ENCODE measurements around the gene ENPP7.

The ENPP7 gene

DNA sequence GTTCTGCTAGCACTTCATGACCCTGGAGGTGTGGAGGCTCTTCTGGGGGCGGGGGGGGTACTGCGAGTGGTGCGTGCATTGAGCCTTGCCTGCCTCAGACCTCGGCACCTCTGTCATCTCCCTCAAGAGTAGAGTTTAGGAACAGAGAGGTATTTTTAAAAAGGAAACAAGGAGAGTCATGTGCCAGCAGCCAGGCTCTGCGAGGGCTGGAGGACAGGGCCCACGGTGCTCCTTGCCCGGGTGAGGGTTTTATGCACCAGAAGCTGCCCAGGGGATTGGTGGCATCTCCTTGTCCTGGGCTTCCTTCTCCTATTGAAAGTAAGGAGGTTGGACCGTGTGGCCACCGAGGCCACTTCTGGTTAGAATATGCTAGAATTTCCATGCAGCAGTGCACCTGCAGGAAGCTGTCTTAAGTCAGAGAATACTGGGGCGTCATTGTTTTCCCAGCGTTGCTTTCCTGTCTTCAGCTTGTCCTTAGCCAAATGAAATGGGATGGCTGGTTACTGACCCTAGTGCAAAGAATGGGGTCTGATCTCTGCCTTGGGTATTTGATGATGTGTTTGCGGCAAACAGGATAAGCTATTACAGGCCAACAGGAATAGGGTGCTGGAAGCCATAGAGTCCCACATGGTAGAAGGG lies 50.4 kb downstream of the ENPP7 start:
- no peak for TF ChIP-seq SPI1 (IDR thresholded peaks at IDR 0.05; ENCODE audit: low read depth, low read length)
- no peak for TF ChIP-seq POLR2AphosphoS5 (IDR thresholded peaks at IDR 0.05; ENCODE audit: low read depth, low read length)
- no peak for TF ChIP-seq POU2F2 (IDR thresholded peaks at IDR 0.05; ENCODE audit: low read depth, low read length)
- no peak for TF ChIP-seq POLR2A (IDR thresholded peaks at IDR 0.05; ENCODE audit: low read depth, low read length)
- TF ChIP-seq TAF1 (IDR thresholded peaks at IDR 0.05; ENCODE audit: low read depth, low read length) = no peak
- no peak for TF ChIP-seq PAX5 (IDR thresholded peaks at IDR 0.05; ENCODE audit: insufficient read depth, low read length, severe bottlenecking)
- DNase-seq (ENCODE audit: insufficient read length, low spot score) = no peak
- FAIRE-seq = no peak

- FAIRE-seq (no peak), DNase-seq (ENCODE audit: insufficient read length, low spot score) (no peak)
- TF ChIP-seq POU2F2 (IDR thresholded peaks at IDR 0.05; ENCODE audit: low read depth, low read length) (no peak), SPI1 (IDR thresholded peaks at IDR 0.05; ENCODE audit: low read depth, low read length) (no peak), POLR2AphosphoS5 (IDR thresholded peaks at IDR 0.05; ENCODE audit: low read depth, low read length) (no peak), POLR2A (IDR thresholded peaks at IDR 0.05; ENCODE audit: low read depth, low read length) (no peak), TAF1 (IDR thresholded peaks at IDR 0.05; ENCODE audit: low read depth, low read length) (no peak), PAX5 (IDR thresholded peaks at IDR 0.05; ENCODE audit: insufficient read depth, low read length, severe bottlenecking) (no peak)
Measured at GRCh38 chr17:79781736-79782575, 51.2 kb downstream of the ENPP7 start.

DNA sequence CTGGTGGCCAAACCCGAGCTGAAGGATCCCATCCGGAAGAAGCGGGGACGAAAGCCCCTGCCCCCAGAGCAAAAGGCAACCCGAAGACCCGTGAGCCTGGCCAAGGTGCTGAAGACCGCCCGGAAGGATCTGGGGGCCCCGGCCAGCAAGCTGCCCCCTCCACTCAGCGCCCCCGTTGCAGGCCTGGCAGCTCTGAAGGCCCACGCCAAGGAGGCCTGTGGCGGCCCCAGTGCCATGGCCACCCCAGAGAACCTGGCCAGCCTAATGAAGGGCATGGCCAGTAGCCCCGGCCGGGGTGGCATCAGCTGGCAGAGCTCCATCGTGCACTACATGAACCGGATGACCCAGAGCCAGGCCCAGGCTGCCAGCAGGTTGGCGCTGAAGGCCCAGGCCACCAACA lies 53.1 kb downstream of the ENPP7 start:
- no peak for FAIRE-seq
- TF ChIP-seq POLR2A (IDR thresholded peaks at IDR 0.05; ENCODE audit: low read depth, low read length) (no peak), POU2F2 (IDR thresholded peaks at IDR 0.05; ENCODE audit: low read depth, low read length) (no peak), POLR2AphosphoS5 (IDR thresholded peaks at IDR 0.05; ENCODE audit: low read depth, low read length) (no peak), SPI1 (IDR thresholded peaks at IDR 0.05; ENCODE audit: low read depth, low read length) (no peak), TAF1 (IDR thresholded peaks at IDR 0.05; ENCODE audit: low read depth, low read length) (no peak), PAX5 (IDR thresholded peaks at IDR 0.05; ENCODE audit: insufficient read depth, low read length, severe bottlenecking) (no peak)
- DNase-seq (ENCODE audit: insufficient read length, low spot score) = no peak

GRCh38 chr17:79784353-79785016 lies 53.7 kb downstream of the ENPP7 start:
- DNase-seq (ENCODE audit: insufficient read length, low spot score) = no peak
- no peak for FAIRE-seq

DNA sequence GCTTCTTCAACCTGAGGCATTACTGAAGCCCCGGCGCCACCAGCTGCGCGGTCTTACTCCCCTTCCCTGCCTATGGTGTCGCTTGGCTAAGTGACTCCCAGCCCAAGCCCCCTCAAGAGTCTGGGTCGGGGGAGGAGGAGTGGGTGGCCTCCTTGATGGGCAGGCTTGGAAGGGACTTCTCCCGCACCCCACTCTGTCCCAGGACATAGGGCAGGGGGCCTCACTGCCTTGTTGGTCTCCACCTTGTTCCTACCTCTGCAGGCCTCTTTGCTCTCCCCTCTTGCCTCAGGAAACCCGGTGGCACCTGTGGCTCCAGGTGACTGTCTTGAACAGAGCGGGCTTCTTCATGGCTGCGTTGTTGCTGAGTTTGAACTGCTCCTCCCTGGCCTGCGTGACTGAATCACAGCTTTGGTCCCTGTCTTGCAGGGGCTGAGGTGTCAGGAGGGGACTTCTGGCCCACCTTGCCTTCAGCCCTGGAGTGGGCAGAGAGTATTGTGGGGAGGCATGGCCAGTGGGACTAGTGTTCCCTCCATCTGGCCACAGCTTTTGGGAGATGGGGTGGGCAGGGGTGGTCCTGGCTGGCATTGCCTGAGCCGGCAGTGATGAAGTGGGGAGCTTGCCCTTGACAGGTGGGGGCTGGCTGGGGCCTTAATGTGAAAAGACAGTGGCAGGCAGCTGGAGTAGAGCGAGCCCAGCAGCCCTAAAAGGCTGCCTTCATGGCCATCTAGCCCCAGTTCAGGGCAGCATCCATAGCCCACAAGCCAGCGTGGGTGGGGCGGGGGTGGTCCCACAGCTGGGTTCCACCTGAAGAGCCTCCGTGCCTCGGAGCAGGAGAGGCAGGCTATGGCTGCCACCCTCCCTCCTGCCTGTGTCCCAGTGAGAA lies 54.5 kb downstream of the ENPP7 start:
- TF ChIP-seq TAF1 (IDR thresholded peaks at IDR 0.05; ENCODE audit: low read depth, low read length) = no peak
- TF ChIP-seq PAX5 (IDR thresholded peaks at IDR 0.05; ENCODE audit: insufficient read depth, low read length, severe bottlenecking) = no peak
- no peak for TF ChIP-seq SPI1 (IDR thresholded peaks at IDR 0.05; ENCODE audit: low read depth, low read length)
- no peak for TF ChIP-seq POU2F2 (IDR thresholded peaks at IDR 0.05; ENCODE audit: low read depth, low read length)
- TF ChIP-seq POLR2A (IDR thresholded peaks at IDR 0.05; ENCODE audit: low read depth, low read length) = no peak
- TF ChIP-seq POLR2AphosphoS5 (IDR thresholded peaks at IDR 0.05; ENCODE audit: low read depth, low read length) = no peak
- no peak for FAIRE-seq
- DNase-seq (ENCODE audit: insufficient read length, low spot score) = no peak

More at GRCh38 chr17:79784353-79785016, 53.7 kb downstream of the ENPP7 start:
- TF ChIP-seq SPI1 (IDR thresholded peaks at IDR 0.05; ENCODE audit: low read depth, low read length) = no peak
- no peak for TF ChIP-seq PAX5 (IDR thresholded peaks at IDR 0.05; ENCODE audit: insufficient read depth, low read length, severe bottlenecking)
- no peak for TF ChIP-seq TAF1 (IDR thresholded peaks at IDR 0.05; ENCODE audit: low read depth, low read length)
- TF ChIP-seq POLR2AphosphoS5 (IDR thresholded peaks at IDR 0.05; ENCODE audit: low read depth, low read length) = no peak
- TF ChIP-seq POU2F2 (IDR thresholded peaks at IDR 0.05; ENCODE audit: low read depth, low read length) = no peak
- TF ChIP-seq POLR2A (IDR thresholded peaks at IDR 0.05; ENCODE audit: low read depth, low read length) = no peak

DNA sequence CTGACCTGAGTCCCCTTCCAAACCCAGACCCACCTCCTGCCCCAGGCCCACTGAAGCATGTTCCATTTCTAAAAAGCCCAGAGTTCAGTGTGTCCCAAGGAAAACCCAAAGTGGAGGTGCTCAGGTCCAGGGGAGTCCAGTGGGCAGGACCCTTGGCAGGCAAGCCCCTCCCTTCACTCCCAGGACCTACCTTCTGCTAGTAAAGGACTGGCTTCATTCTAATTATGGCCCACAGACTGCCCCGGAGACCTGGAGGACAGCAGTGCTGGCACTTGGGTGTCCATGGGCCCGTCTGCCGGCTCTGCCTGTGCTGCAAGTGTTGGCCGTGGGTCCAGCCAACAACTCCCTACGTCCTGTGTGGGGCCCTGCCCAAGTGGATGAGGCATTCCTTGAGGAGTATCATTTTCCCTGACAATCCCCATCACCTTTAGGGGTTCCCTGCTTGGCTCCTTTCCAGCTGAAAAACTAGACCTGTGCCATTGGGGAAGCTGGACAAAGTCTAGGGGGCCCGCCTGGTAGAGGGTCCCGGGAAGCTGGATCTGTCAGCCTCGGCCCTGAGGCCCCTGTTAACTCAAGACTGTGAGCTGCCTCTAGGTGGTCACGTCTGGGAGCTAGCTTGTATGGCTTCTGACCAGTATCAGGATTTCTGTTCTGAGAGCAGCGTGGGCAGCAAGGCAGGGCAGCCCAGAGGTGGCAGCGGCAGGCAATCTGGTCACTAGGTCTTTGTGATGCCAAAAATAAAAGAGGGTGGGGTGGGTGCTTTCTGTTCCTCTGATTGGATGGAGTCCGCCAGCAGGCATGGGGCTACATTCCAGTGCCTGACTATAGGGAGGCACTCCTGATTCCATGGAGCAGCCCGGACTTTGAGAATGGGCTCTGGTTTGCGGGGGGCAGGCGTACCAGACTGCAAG lies 55.4 kb downstream of the ENPP7 start:
- FAIRE-seq = no peak
- DNase-seq (ENCODE audit: insufficient read length, low spot score) = no peak
- TF ChIP-seq POU2F2 (IDR thresholded peaks at IDR 0.05; ENCODE audit: low read depth, low read length) (no peak), SPI1 (IDR thresholded peaks at IDR 0.05; ENCODE audit: low read depth, low read length) (no peak), PAX5 (IDR thresholded peaks at IDR 0.05; ENCODE audit: insufficient read depth, low read length, severe bottlenecking) (no peak), POLR2AphosphoS5 (IDR thresholded peaks at IDR 0.05; ENCODE audit: low read depth, low read length) (no peak), POLR2A (IDR thresholded peaks at IDR 0.05; ENCODE audit: low read depth, low read length) (no peak), TAF1 (IDR thresholded peaks at IDR 0.05; ENCODE audit: low read depth, low read length) (no peak)

DNA sequence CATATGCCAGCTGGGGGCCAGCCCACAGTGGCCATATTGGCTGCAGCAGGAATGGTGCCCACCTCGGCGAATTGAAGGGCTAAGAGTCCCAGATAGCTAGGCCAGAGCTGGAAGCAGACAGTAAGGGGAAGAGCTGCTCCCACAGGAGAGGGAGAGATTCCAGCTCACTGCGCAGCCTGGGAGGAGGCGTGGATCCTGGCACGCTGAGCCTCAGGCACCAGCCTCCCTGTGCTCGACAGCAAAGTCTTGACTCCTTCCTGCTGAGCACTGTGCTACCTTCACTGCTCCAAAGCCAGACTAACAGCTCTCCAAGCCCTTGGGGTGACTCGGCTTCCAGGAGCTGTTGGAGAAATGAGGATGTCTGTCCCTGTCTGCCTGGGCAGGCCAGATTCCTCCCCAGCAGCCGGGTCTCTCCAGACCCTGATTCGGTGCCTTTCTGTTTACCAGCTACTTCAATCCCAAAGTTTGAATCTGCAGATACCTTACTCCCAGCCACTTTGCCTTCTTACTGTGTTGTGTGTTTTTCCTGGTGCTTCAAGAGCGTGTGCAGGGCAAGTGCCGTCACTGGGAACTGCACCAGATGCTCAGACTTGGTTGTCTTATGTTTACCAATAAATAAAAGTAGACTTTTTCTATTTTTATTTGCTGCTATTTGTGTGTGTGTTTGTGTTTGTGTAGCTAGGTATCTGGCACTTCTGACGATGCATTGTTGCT lies 56.3 kb downstream of the ENPP7 start:
- no peak for DNase-seq (ENCODE audit: insufficient read length, low spot score)
- no peak for FAIRE-seq
- no peak for TF ChIP-seq PAX5 (IDR thresholded peaks at IDR 0.05; ENCODE audit: insufficient read depth, low read length, severe bottlenecking)
- no peak for TF ChIP-seq TAF1 (IDR thresholded peaks at IDR 0.05; ENCODE audit: low read depth, low read length)
- no peak for TF ChIP-seq POLR2AphosphoS5 (IDR thresholded peaks at IDR 0.05; ENCODE audit: low read depth, low read length)
- no peak for TF ChIP-seq POU2F2 (IDR thresholded peaks at IDR 0.05; ENCODE audit: low read depth, low read length)
- no peak for TF ChIP-seq SPI1 (IDR thresholded peaks at IDR 0.05; ENCODE audit: low read depth, low read length)
- TF ChIP-seq POLR2A (IDR thresholded peaks at IDR 0.05; ENCODE audit: low read depth, low read length) = no peak

All from GM12891 (cell line).